ENCODE measurements around the gene PLEKHA6. TPM values are rescaled to one million over a fixed set of nuclear protein-coding genes. Genes with fewer than 3 reads are reported as not detected.
A peak's percentile ranks its signal among the peaks of the same experiment; 100 is the strongest.

The PLEKHA6 gene
- total RNA-seq, 6 experiments from 2014 or later: 16.6 to 31.1 (median 22.1) TPM

- intact Hi-C loops (cut with DNase I): no loop called here
- Histone ChIP-seq H3K27ac (no peak overlapping the region), H3K9me3 (no peaks in the 10 kb centered on the region), H3K27me3 (no peaks in the 10 kb centered on the region), H3K36me3 (peaks cover 0 to 32% (median 8%) of the 10 kb centered on the region in 4 donors), H3K4me1 (no peaks in the 10 kb centered on the region), H3K4me3 (no peak overlapping the region)
- peak; percentile 94 to 99 (median 99) for ATAC-seq
- DNase-seq: peak; percentile 70 to 77 (median 77)
- TF ChIP-seq CTCF (IDR thresholded peaks at IDR 0.05): peak; percentile 70 to 91 (median 89)
- TF ChIP-seq POLR2A (IDR thresholded peaks at IDR 0.05): no peak
- WGBS (ENCODE audit: insufficient coverage, low coverage, low lambda C conversion rate, missing lambda C conversion rate): 70% methylated on average over 7 of the region's 7 CpGs
These were observed 38.7 kb upstream of the PLEKHA6 start for GRCh38 chr1:204398197-204399125.

- H3K4me3 ChIP-seq: no peak overlapping the region
- H3K4me1 ChIP-seq: no peaks in the 10 kb centered on the region
- ATAC-seq (no peak), DNase-seq (no peak)
- peaks cover 0 to 16% (median 7%) of the 10 kb centered on the region in 4 donors for H3K36me3 ChIP-seq
- no peak overlapping the region for H3K27ac ChIP-seq
- TF ChIP-seq CTCF (IDR thresholded peaks at IDR 0.05): no peak
- TF ChIP-seq POLR2A (IDR thresholded peaks at IDR 0.05): no peak
- no peaks in the 10 kb centered on the region for H3K27me3 ChIP-seq
- no peaks in the 10 kb centered on the region for H3K9me3 ChIP-seq
- WGBS (ENCODE audit: insufficient coverage, low coverage, low lambda C conversion rate, missing lambda C conversion rate): 76% methylated on average over 3 of the region's 4 CpGs
- intact Hi-C loops (cut with DNase I): no loop called here
These were observed 36.4 kb upstream of the PLEKHA6 start for GRCh38 chr1:204396015-204396583.

GRCh38 chr1:204391629-204392028 is 31.9 kb upstream of the PLEKHA6 start:
- ATAC-seq: no peak

GRCh38 chr1:204390751-204391466 is 31.2 kb upstream of the PLEKHA6 start:
- no peaks in the 10 kb centered on the region for H3K4me1 ChIP-seq
- no peak for TF ChIP-seq POLR2A (IDR thresholded peaks at IDR 0.05)
- no peak for TF ChIP-seq CTCF (IDR thresholded peaks at IDR 0.05)
- WGBS (ENCODE audit: insufficient coverage, low coverage, low lambda C conversion rate, missing lambda C conversion rate): 37% methylated on average over 4 of the region's 4 CpGs

More at GRCh38 chr1:204391629-204392028, 31.9 kb upstream of the PLEKHA6 start:
- TF ChIP-seq CTCF (IDR thresholded peaks at IDR 0.05) (no peak), POLR2A (IDR thresholded peaks at IDR 0.05) (no peak)
- no peaks in the 10 kb centered on the region for H3K4me1 ChIP-seq
- no peak for DNase-seq
- H3K36me3 ChIP-seq: no peaks in the 10 kb centered on the region
- H3K27me3 ChIP-seq: no peaks in the 10 kb centered on the region
- H3K27ac ChIP-seq: no peak overlapping the region
- intact Hi-C loops (cut with DNase I): no loop called here
- H3K9me3 ChIP-seq: no peaks in the 10 kb centered on the region
- no peak overlapping the region for H3K4me3 ChIP-seq

More at GRCh38 chr1:204390751-204391466, 31.2 kb upstream of the PLEKHA6 start:
- Histone ChIP-seq H3K4me3 (no peak overlapping the region), H3K27ac (no peak overlapping the region), H3K36me3 (no peaks in the 10 kb centered on the region), H3K9me3 (no peaks in the 10 kb centered on the region), H3K27me3 (no peaks in the 10 kb centered on the region)
- intact Hi-C loops (cut with DNase I): no loop called here
- ATAC-seq (no peak), DNase-seq (no peak)

Data from right lobe of liver (tissue), 6 donors.